Peyer's patch (tissue), 4 donors: ENCODE results near the gene BMP3.

Experiments used
- CTCF ChIP-seq, 6 experiments: fragments of 450-650 bp in 4 of 6; fragments of 200-600 bp in 2 of 6; sonication (generic) in 1 of 6; IDR thresholded peaks; one replicate each; pipeline ENCODE4 v1.5.1; 2017 to 2019; ENCODE audit warnings: antibody characterized with exemption in 6 of 6, mild to moderate bottlenecking in 3 of 6, moderate library complexity in 1 of 6
- POLR2A ChIP-seq, 2 donors: fragments of 450-650 bp; IDR thresholded peaks; one replicate each; pipeline ENCODE4 v1.5.1; 2017; ENCODE audit warnings: antibody characterized with exemption in 2 of 2, mild to moderate bottlenecking in 2 of 2, moderate library complexity in 2 of 2

- TF ChIP-seq CTCF (IDR thresholded peaks at IDR 0.05) (peak in 5 of 6 experiments; percentile 49 to 91 (median 88)), POLR2A (IDR thresholded peaks at IDR 0.05) (no peak)
These were observed 39.3 kb downstream of the BMP3 start for GRCh38 chr4:81069706-81070331.
